CMK (cell line): Measurements from ENCODE around the gene ABCB8.

Source experiments
- DNase-seq: peaks from one replicate; pipeline ENCODE4 v3.0.0-alpha.2; 2010; ENCODE audit warnings: low read depth

ABCB8 gene

GRCh38 chr7:151087245-151088018, 59.2 kb downstream of the ABCB8 start:
- no peak for DNase-seq

DNA sequence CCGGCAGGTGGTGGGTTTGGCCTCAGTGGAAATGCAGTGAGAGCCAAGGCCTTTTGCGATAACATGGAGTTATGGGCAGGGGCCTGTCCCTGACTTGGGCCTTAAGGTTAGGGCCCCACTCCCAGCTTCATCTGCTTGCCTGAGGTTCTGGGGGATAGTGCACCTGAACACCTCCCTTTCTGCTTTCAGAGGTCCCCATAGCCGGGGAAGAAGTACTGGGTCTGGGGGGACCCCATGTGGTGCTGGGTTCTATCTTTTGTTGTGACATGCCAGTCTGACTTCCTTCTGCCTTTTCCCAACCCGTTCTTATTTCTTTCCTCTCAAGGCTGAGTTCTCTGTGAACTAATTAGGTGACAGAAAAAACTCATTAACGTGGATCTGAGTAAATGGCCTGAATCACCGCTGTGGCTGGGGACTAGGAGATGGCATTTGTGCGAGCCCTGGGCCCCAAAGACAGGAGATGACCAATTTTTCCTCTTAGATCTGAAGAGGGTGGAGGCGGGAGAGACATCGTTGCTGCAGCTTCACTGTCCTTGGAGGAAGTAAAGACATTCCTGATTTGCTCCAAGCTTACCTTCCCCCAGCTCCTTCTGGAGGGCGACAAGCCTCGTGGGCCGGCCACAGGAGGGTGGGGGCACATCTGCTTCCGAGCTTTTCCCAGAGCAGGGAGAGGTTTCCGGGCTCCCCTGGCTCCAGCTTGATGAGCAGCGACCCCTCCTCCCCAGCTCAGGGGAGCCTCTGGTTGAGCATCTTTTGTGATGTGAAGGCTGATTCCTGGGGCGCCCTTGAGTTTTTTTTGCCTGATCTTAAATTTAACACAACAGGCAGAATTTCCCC, 60.0 kb downstream of the ABCB8 start:
- DNase-seq, result no peak

DNA sequence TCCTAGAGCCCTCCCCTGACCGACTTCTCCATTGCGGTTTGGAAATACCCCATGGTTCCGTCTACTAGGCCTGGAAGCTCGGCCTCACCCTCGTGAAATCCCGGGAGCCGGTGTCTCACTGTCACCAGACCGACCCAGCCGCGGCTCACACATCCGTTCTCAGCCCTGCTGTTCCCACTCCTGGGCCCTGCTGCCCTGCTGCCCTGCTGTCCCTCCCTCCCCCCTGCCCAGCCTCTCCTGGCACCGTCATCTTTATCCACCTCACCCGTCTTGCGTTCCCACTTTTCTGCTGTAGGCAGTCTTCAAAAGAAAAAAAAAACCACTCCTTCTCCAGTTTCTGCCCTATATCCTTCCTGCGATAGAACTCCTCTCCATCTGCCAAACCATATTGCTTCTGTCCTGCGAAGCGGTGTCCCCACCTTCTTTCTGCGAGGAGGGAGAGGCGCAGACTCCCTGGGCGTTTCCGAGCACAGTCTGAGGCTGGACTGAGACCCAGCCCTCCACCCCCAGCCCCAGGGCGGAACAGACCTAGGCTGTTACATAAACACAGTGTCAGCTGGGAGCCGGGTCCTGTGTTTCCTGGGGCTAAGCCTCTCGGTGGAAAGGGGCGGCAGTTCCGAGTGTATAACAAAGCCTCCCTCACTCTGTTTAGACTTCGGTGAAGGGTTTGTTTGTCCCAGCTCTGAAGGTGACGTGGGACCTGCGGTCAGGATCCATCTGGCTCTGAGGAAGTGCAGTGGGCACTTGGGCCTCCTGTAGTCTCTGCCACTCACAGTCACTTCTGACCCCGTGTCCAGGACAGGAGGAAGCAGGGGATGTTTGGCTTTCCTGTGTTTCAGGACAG, 60.8 kb downstream of the ABCB8 start:
- DNase-seq, result no peak

DNA sequence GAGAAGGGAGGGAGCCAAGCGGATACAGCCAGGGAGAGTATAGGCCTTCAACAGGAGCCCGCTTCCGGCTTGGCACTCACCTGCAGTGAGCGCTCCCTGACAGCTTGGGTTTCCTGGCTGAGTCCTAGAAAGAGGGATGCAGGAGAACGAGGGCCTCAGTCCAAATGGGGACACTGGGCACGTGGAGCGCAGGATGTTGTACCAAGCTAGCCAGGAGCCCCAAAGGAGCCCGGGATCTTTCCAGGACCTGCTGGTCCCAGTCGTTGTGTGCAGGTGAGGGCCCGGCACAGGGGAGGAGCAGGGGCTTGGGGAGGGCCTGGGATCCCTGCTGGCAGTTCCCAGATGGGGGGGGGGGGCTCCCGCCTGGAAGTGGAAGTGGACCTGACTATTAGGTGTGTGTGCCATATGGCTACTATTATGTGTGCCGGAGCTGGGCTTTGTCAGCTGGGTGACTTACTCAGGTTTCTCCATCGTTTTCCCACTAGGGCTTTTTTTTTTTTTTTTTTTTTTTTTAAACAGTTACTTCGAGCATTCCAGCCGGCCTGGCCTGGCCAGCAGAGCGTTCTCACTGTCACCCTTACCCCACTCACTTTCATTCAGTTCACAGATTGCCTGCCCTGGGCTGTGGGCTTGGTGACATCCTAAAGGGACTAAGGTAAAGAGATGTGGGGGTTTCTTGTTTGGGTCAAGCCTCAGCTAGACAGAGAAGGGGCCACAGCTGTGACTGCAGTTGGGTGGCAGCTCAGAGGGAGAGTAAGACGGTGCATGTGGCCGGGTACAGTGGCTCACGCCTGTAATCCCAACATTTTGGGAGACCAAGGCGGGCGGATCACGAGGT, 61.9 kb downstream of the ABCB8 start:
- no peak for DNase-seq

- no peak for DNase-seq
Observed at GRCh38 chr7:151091003-151091402, 62.8 kb downstream of the ABCB8 start.

- DNase-seq, result no peak
Observed at GRCh38 chr7:151091431-151091830, 63.2 kb downstream of the ABCB8 start.

- no peak for DNase-seq
Observed at GRCh38 chr7:151091988-151092387, 63.7 kb downstream of the ABCB8 start.

- DNase-seq, result no peak
Observed at GRCh38 chr7:151093748-151094147, 65.5 kb downstream of the ABCB8 start.

DNA sequence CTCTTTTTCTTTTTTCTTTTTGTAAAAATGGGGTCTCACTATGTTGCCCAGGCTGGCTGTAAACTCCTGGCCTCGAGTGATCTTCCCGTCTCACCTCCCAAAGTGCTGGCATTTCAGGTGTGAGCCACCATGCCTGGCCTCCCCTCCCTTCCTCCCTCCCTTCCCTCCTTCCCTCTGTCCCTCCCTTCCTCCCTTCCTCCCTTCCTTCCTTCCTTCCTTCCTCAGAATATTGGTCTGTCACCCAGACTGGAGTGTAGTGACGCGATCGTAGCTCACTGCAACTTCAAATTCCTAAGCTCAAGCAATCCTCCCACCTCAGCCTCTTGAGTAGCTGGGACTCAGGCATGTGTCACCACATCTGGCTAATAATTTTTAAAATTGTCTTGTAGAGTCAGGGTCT, 66.4 kb downstream of the ABCB8 start:
- no peak for DNase-seq

DNA sequence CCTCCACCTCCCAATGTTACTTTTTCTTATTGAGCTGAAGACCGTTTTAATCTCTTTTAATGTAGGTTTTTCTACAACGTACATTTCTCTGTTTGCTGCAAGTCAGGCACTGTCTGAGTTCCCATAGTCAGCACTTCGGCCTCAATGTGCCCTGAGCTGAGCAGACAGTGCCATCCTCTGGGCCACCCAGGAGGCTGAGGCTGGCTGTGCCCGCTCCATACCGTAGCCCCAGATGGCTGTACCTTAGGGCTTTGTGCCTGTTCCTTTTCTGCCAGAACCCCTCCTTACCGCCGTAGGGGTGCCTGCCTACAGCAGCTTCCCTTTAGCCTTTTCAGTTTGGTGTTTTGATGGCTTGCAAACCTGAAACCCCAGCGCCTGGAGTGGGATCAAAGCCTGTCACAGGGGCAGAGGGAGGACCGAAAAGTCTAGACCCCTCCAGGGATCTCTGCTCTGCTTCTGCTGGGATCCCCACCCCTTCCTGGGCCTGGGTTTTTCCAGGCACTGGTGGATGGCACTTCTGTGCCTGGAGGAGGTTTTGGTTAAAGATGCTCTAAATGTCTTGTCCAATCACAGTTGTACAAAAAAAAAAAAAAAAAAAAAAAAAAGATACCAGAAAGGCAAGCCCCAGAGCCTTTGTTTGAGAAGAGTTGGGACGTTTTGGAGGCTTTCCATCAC, 67.0 kb downstream of the ABCB8 start:
- DNase-seq, result no peak

DNA sequence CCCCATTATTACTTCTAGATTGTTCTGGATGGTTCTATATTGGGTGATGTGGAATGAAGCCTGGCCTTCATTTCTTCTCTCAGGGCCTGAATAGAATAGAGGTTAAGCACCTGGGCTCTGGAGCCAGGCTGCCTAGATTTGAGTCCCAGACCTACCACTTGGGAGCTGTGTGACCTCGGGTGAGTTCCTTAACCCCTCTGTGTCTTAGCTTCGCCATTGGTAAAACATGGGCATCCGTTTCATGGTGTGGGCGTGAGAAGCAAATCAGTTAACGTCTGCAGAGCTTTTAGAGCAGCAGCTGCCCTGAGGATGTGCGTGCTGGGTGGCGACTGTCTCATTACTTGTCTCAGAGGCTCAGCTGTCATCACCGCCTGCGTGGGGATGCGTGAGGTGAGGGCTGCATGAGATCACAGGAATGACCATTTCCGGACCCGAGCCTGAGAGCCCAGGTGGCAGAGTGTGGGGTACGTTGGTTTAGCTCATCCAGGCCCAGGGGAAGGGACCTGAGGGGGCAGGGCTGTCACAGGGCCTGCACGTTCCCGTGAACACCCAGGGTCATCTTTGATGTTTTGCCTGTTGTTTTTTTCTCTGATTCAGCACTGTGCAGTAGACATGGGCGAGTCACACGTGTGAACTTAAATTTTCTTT, 67.7 kb downstream of the ABCB8 start:
- DNase-seq, result no peak
